HG03442 (cell line): ENCODE results near the gene CDH16.
"Not testable (repeated sequence)": the region's sequence is repeated elsewhere in the genome, so short reads cannot be mapped to it uniquely, and the experiment has no call there.

Source experiments
- ATAC-seq: cut with Tn5 transposase; IDR thresholded peaks from one replicate; pipeline ENCODE4 v1.9.1; 2021; ENCODE audit warnings: mild to moderate bottlenecking, moderate library complexity; ENCODE audit not compliant: unreplicated experiment

Gene CDH16

GRCh38 chr16:66898207-66898606 is 20.5 kb downstream of the CDH16 start:
- no peak for ATAC-seq

GRCh38 chr16:66896682-66897081 is 22.0 kb downstream of the CDH16 start:
- not testable (repeated sequence) for ATAC-seq

- ATAC-seq, result no peak
These were observed 22.7 kb downstream of the CDH16 start for GRCh38 chr16:66895999-66896398.

GRCh38 chr16:66895689-66895979 is 23.1 kb downstream of the CDH16 start:
- no peak for ATAC-seq

GRCh38 chr16:66894948-66895688 is 23.6 kb downstream of the CDH16 start:
- no peak for ATAC-seq

DNA sequence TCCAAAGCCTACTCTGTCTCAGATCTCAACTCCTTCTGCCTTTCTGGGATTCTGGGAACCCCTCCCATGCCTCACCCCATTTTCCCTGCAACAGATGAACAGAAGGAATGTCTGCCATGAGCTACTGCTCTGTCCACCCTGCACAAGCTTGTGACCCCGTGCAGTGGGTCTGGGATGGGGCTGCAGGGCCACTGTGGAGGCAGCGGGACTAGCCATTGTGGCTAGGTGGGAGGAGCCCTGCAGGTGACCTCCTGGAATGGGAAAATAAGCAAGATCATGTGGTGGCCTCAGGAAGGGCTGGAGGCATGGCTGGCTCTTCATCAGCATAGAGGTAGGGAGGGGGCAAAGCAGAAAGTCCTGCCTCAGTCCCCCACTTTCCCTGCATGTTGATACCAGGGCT is 24.6 kb downstream of the CDH16 start:
- no peak for ATAC-seq

- ATAC-seq, result no peak
These were observed 26.9 kb downstream of the CDH16 start for GRCh38 chr16:66891797-66892196.

DNA sequence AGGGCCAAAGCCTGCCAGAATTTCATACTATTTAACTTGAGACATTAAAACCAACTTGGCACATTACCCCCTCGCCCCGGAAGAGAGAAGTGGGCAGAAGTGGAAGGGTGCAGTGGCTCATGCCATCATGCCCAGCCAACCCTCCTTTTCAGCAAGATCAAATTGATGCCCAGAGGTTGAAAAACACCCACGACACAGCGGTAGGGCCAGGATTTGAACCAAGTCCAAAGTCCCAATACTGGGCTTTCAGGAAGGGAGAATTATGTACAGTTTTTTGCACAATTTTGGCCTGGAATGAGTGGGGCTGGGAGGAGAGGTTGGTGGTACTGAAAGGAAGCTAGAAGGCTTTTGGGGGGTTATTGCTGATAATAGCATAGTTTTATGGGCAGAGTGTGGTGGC is 27.3 kb downstream of the CDH16 start:
- ATAC-seq, result no peak

DNA sequence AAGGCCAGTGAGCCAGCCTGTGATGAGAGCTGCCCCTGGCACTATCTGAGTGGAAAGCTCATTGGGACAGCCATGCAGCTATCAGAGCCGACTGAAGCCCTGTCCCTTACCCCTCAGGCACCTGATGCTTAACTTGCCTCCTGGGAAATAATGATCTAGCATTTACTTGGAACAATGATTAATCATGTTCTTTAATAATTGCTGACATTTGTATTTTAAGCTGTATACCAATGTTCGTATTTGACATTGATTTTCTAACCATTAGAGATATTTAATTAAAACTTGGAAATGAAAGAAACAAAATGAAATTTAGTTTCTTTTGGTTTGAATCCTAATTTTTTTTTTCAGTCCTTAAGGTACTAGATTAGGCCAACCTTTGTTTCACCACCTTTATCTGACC is 27.9 kb downstream of the CDH16 start:
- no peak for ATAC-seq

- ATAC-seq, result no peak
These were observed 29.1 kb downstream of the CDH16 start for GRCh38 chr16:66889622-66890021.

- ATAC-seq, result no peak
These were observed 29.8 kb downstream of the CDH16 start for GRCh38 chr16:66888647-66889615.

DNA sequence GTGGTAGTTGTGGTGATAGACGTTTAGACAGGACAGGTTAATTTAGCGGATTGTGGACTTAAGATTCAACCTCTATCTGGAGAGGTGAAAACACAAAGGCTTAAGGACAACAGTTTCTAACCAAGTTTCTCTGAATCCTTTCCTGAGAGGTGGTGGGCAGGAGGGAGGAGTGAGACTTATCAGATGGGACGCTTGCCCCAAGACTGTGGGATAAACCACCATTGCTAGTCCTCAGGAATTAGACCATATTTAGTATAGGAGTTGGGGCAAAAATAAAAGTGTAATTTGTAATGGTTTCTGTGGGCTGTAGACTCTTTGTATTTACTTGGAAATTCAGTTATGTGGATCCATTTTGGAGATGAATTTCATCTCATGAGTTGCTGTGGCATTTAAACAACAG is 31.8 kb downstream of the CDH16 start:
- ATAC-seq, result no peak

DNA sequence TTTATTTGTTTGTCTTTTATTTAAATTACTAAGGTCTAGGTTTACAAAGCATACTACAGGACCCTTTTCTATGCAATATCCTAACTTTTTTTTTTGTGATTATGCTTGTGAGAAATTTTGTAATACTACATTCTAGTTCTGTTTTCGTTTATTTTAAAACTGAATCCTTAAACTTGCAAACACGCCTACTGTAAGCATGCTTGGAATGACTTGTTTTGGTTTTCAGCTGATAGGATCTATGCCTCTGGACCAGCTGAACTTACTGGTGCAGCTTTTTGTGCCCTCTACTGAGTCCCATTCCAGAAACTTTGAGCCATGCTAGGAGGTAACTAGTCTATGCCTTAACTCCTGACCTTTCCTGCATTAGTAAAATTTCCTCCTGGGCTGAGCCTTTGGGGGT is 32.4 kb downstream of the CDH16 start:
- ATAC-seq, result no peak

DNA sequence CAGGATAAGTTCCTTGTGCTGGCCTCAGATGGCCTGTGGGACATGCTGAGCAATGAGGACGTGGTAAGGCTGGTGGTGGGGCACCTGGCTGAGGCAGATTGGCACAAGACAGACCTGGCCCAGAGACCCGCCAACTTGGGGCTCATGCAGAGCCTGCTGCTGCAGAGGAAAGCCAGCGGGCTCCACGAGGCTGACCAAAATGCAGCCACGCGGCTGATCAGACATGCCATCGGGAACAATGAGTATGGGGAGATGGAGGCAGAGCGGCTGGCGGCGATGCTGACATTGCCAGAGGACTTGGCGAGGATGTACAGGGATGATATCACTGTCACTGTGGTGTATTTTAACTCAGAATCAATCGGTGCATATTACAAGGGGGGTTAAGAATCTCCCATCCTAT is 33.2 kb downstream of the CDH16 start:
- ATAC-seq, result no peak

GRCh38 chr16:66882702-66883101 is 36.0 kb downstream of the CDH16 start:
- no peak for ATAC-seq

DNA sequence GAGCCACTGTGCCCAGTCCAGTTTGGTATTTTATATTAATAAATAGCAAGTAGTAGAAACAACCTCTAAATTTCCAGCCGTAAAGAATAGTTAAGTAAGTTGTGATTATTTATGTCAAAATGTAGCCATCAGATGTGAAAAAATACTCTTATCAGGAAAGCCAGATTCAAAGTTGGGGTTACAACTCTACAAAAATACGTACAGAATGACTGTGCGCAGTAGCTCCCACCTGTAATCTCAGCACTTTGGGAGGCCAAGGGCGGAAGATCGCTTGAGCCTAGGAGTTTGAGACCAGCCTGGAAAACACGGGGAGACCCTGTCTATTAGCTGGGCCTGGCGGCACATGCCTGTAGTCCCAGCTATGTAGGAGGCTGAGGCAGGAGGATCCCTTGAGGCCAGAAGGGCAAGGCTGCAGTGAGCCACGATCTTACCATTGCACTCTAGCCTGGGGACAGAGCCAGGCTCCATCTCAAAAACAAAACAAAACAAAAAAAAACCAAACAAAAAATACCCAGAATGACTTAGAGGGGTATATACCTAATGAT is 36.6 kb downstream of the CDH16 start:
- ATAC-seq, result no peak

DNA sequence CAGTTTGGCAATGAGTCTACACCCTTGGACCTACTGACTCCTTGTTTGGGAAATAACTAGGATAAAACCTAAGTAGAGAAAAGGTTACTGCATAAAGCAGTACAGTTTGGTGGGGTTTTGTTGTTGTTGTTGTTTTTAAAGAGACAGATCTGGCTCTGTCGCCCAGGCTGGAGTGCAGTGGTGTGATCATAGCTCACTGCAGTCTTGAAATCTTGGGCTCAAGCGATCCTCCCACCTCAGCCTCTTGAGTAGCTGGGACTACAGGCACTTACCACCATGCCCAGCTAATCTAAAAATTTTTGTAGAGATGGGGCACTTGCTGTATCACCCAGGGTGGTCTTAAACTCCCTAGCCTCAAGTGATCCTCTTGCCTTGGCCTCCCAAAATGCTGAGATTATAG is 37.1 kb downstream of the CDH16 start:
- ATAC-seq, result no peak

- ATAC-seq, result peak; percentile 3
These were observed 37.7 kb downstream of the CDH16 start for GRCh38 chr16:66881014-66881417.

DNA sequence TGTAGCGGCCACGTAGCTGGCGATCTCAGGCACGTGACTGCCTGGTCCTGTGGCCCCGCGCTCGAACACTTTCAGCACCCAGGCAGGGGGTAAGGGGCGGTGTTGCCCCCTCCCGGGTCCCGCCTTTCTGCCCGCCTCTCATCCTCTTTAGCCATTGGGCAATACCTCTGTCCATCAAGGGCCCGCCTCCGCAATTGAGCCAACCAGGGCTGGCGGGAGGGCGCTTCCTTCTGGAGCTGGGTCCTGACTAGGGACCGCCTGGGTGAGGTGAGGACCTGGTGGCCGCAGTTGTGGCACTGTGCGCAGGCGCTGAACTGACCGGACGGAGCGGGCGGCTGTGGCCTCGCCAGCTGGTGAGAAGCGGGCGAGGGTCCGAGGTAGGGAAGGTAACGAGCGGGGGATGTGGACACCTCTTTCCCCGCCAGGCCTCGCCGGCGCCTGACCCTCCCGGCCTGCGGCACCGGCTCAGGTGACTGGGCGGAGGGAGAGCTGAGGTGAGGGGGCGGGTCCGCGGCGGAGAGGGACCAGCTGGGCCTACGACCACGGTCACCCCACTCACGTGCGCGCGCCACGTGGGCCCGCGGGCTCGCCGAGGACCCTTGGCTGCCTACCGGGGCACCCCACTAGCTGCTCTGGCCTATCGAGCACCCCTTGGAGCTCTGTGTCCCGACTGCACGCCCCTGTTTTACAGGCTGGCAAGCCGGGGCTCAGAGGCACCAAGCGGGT is 38.2 kb downstream of the CDH16 start, which contains the start of gene PDP2:
PDP2 (plus strand) TSS at position 228 of the 726 bp plus-strand sequence. CDS start 3,770 bp downstream, outside the sequence.
- ATAC-seq, result peak; percentile 91

DNA sequence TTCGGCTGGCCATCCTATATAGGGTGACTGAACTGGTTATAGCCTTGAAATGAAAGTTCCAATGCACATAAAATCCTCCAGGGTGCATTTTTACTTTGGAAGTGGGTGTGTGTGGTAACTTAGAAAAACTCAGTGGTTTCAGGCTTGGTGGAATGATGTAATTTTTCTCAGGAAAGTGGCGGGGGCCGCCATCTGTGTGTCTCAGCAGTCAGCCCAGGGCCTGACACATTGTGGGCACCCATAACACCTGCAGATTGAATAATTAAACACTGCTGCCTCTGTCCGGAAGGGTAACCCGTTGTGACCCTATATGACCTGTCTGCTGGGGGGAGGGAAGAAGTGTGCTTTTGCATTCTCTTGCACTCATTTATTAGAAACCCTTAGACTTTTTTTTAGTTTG is 40.6 kb downstream of the CDH16 start:
- ATAC-seq, result no peak
